Adrenal gland (tissue), 5 donors: ENCODE measurements around the gene RASA2.

ENCODE experiments used
- POLR2A ChIP-seq, 2 donors: fragments of 450-650 bp; IDR thresholded peaks; one replicate each; pipeline ENCODE4 v1.6.1; 2017; ENCODE audit warnings: antibody characterized with exemption in 2 of 2, mild to moderate bottlenecking in 2 of 2, moderate library complexity in 1 of 2
- TF ChIP-seq, protein P1 (sequence below), 6 experiments: fragments of 450-650 bp in 4 of 6; fragments of 200-600 bp in 2 of 6; sonication (generic) in 1 of 6; IDR thresholded peaks; 1 replicate in 5 of 6; 2 replicates in 1 of 6; pipeline versions ENCODE4 v1.5.1 to v1.8.0; 2016 to 2021; ENCODE audit warnings: antibody characterized with exemption in 6 of 6, mild to moderate bottlenecking in 2 of 6, moderate library complexity in 1 of 6
- donor health status: DM: no; HTN: no; CAD: no.

DNA sequence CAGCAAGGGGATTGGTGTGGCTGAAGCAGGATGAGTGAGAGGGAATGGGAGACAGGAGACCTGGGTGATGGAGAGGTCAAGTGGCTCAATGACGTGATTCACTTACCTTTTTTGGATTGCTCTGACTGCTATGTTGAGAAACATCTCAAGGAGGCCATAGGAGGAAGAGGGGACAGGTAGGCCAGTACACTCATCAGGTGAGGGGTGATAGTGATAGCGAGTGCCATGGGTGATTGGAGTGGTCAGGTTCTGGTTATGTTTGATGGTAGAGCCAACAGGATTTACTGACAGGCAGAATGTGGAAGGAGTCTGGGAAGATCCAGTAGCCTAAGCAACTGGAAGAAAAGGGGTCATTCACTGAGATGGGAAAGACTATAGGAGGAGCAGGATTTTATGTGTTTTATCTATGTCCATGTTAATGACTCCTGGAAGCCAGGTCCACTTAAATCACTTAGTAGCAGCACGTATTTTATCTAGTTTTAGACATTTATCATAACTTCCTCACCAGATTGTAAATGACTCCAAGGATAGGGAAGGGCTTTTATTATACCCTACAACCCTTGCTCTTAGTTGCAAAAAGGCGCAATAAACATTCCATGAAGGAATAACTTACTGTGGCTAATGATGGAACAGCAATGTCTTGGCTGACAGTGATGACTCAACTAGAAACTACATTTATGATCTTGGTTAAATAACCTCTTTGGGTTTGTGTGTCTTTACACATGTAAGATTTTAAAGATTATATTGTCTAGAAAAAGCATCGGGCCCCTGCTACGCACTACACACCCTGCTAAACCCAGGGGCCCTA lies 131.5 kb downstream of the RASA2 start:
- TF ChIP-seq, protein P1, sequence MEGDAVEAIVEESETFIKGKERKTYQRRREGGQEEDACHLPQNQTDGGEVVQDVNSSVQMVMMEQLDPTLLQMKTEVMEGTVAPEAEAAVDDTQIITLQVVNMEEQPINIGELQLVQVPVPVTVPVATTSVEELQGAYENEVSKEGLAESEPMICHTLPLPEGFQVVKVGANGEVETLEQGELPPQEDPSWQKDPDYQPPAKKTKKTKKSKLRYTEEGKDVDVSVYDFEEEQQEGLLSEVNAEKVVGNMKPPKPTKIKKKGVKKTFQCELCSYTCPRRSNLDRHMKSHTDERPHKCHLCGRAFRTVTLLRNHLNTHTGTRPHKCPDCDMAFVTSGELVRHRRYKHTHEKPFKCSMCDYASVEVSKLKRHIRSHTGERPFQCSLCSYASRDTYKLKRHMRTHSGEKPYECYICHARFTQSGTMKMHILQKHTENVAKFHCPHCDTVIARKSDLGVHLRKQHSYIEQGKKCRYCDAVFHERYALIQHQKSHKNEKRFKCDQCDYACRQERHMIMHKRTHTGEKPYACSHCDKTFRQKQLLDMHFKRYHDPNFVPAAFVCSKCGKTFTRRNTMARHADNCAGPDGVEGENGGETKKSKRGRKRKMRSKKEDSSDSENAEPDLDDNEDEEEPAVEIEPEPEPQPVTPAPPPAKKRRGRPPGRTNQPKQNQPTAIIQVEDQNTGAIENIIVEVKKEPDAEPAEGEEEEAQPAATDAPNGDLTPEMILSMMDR (IDR thresholded peaks at IDR 0.05), result no peak
- TF ChIP-seq POLR2A (IDR thresholded peaks at IDR 0.05), result no peak
